Measurements from ENCODE around the gene GTF2A2. TPM values are rescaled to one million over a fixed set of nuclear protein-coding genes. Genes with fewer than 3 reads are reported as not detected.
A peak's percentile ranks its signal among the peaks of the same experiment; 100 is the strongest.

Gene GTF2A2
- total RNA-seq, 1 experiment from 2014 or later = 230 TPM

- BruUV-seq (replicated peaks) = no TSS peak
- CTCF ChIA-PET = no interaction called here
- TF ChIP-seq EZH2 (IDR thresholded peaks at IDR 0.05; ENCODE audit: borderline replicate concordance, low read depth, low read length, poor library complexity, severe bottlenecking) = no peak
- TF ChIP-seq, protein P1, sequence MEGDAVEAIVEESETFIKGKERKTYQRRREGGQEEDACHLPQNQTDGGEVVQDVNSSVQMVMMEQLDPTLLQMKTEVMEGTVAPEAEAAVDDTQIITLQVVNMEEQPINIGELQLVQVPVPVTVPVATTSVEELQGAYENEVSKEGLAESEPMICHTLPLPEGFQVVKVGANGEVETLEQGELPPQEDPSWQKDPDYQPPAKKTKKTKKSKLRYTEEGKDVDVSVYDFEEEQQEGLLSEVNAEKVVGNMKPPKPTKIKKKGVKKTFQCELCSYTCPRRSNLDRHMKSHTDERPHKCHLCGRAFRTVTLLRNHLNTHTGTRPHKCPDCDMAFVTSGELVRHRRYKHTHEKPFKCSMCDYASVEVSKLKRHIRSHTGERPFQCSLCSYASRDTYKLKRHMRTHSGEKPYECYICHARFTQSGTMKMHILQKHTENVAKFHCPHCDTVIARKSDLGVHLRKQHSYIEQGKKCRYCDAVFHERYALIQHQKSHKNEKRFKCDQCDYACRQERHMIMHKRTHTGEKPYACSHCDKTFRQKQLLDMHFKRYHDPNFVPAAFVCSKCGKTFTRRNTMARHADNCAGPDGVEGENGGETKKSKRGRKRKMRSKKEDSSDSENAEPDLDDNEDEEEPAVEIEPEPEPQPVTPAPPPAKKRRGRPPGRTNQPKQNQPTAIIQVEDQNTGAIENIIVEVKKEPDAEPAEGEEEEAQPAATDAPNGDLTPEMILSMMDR (conservative IDR thresholded peaks at IDR 0.05; ENCODE audit: low read depth, low read length) = no peak
Measured at GRCh38 chr15:59694779-59695178, 37.5 kb upstream of the GTF2A2 start.

DNA sequence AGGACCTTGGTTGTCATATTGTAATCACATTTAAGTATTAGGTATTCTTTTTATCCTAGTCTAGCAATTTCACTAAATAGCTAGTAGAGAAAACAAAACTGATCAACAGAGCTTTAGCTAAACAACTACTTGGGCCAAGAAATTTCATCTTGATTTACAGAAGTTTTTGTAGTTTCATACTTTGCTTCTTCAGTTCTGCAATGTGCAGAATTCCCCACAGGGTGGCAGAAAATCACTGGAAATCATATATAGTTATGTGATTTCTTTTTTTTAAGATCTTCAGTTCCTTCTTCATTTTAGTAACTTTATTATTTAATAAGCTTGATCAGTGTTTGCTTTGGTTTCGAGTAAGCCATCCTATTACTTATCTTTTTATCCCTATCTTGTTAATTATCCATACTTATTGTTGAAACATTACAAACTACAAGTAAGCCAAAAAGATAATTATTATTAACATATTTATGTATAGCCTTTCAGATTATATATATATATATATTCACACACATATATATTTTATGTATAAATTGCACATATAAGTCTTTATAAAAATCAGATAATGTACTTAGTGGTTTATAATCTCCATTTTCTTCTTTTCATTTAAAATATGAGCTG is 34.0 kb upstream of the GTF2A2 start:
- no peak for TF ChIP-seq EZH2 (IDR thresholded peaks at IDR 0.05; ENCODE audit: borderline replicate concordance, low read depth, low read length, poor library complexity, severe bottlenecking)
- TF ChIP-seq, protein P1 (conservative IDR thresholded peaks at IDR 0.05; ENCODE audit: low read depth, low read length) = peak; percentile 71
- no peak overlapping the region for H3K27ac ChIP-seq (ENCODE audit: low read depth, low read length, poor library complexity, severe bottlenecking)
- DNase-seq (ENCODE audit: low spot score) = peak; percentile 62
- intact Hi-C loops (cut with micrococcal nuclease; ENCODE audit: unreplicated experiment) = loop anchor here (2.0 kb wide), 1 partner anchor 636 kb away; no protein-coding TSS in a partner anchor
- BruUV-seq (replicated peaks) = no TSS peak
- no peaks in the 10 kb centered on the region for H3K27me3 ChIP-seq (replicated peaks; ENCODE audit: insufficient read depth, low read depth, low read length, poor library complexity)
- no peaks in the 10 kb centered on the region for H3K9me3 ChIP-seq (ENCODE audit: low read depth, low read length, poor library complexity, severe bottlenecking)
- H3K4me1 ChIP-seq (ENCODE audit: insufficient read depth, low read length, poor library complexity, severe bottlenecking) = peaks cover 13% of the 10 kb centered on the region
- H3K36me3 ChIP-seq (ENCODE audit: insufficient read depth, low read length, poor library complexity, severe bottlenecking) = no peaks in the 10 kb centered on the region
- POLR2A ChIA-PET (ENCODE audit: low non-redundant PET) = no interaction called here
- H3K4me3 ChIP-seq (ENCODE audit: low read depth, low read length, poor library complexity, severe bottlenecking) = no peak overlapping the region
- CTCF ChIA-PET = interaction anchor here (0.6 to 1.5 kb wide), 3 partner anchors 93 to 635 kb away, joined by 3 to 9 read pairs (median 4); no protein-coding TSS in a partner anchor

More at GRCh38 chr15:59694779-59695178, 37.5 kb upstream of the GTF2A2 start:
- Histone ChIP-seq H3K36me3 (ENCODE audit: insufficient read depth, low read length, poor library complexity, severe bottlenecking) (no peaks in the 10 kb centered on the region), H3K27me3 (replicated peaks; ENCODE audit: insufficient read depth, low read depth, low read length, poor library complexity) (no peaks in the 10 kb centered on the region), H3K4me3 (ENCODE audit: low read depth, low read length, poor library complexity, severe bottlenecking) (no peak overlapping the region), H3K27ac (ENCODE audit: low read depth, low read length, poor library complexity, severe bottlenecking) (no peak overlapping the region), H3K4me1 (ENCODE audit: insufficient read depth, low read length, poor library complexity, severe bottlenecking) (no peaks in the 10 kb centered on the region), H3K9me3 (ENCODE audit: low read depth, low read length, poor library complexity, severe bottlenecking) (no peaks in the 10 kb centered on the region)
- intact Hi-C loops (cut with micrococcal nuclease; ENCODE audit: unreplicated experiment) = no loop called here
- no peak for DNase-seq (ENCODE audit: low spot score)
- POLR2A ChIA-PET (ENCODE audit: low non-redundant PET) = no interaction called here

DNA sequence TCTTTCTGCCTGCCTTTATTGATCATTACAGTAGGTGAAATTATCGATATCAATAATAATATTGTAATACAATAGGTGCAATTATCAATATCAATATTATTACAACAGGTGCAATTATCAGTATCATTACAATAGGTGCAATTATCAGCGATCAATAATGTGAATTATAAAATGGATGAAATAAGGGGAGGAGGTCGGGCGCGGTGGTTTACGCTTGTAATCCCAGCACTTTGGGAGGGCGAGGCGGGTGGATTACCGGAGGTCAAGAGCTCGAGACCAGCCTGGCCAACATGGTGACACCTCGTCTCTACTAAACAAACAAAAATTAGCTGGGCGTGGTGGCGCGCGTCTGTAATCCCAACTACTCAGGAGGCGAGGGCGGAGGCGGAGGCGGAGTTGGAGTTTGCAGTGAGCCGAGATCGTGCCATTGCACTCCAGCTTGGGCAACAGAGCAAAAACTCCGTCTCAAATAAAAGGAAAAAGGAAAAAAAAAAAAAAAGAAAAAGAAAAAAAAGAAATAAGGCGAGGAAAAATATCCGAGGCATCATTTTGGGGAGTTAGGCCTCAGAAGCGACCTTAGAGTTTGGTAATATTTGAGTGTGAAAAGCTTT is 32.4 kb upstream of the GTF2A2 start:
- ChIA-PET CTCF (interaction anchor here (0.6 to 0.9 kb wide), 4 partner anchors 11 to 831 kb away, joined by 3 to 10 read pairs (median 4); no protein-coding TSS in a partner anchor), POLR2A (ENCODE audit: low non-redundant PET) (no interaction called here)
- Histone ChIP-seq H3K36me3 (ENCODE audit: insufficient read depth, low read length, poor library complexity, severe bottlenecking) (peaks cover 1% of the 10 kb centered on the region), H3K4me1 (ENCODE audit: insufficient read depth, low read length, poor library complexity, severe bottlenecking) (peaks cover 17% of the 10 kb centered on the region), H3K9me3 (ENCODE audit: low read depth, low read length, poor library complexity, severe bottlenecking) (no peaks in the 10 kb centered on the region), H3K27me3 (replicated peaks; ENCODE audit: insufficient read depth, low read depth, low read length, poor library complexity) (no peaks in the 10 kb centered on the region), H3K27ac (ENCODE audit: low read depth, low read length, poor library complexity, severe bottlenecking) (peak overlapping the region; percentile 96), H3K4me3 (ENCODE audit: low read depth, low read length, poor library complexity, severe bottlenecking) (peak overlapping the region; percentile 92)
- no TSS peak for BruUV-seq (replicated peaks)
- peak; percentile 86 for DNase-seq (ENCODE audit: low spot score)
- TF ChIP-seq EZH2 (IDR thresholded peaks at IDR 0.05; ENCODE audit: borderline replicate concordance, low read depth, low read length, poor library complexity, severe bottlenecking) = no peak
- TF ChIP-seq, protein P1 (conservative IDR thresholded peaks at IDR 0.05; ENCODE audit: low read depth, low read length) = no peak
- intact Hi-C loops (cut with micrococcal nuclease; ENCODE audit: unreplicated experiment) = loop anchor here (2.0 kb wide), 1 partner anchor 637 kb away; no protein-coding TSS in a partner anchor
